Loucy (cell line): ENCODE measurements around the gene CD58.
"Not testable (repeated sequence)": the region's sequence is repeated elsewhere in the genome, so short reads cannot be mapped to it uniquely, and the experiment has no call there.

Source experiments
- CTCF ChIP-seq: fragments of 200-600 bp; sonication (generic); conservative IDR thresholded peaks from 2 replicates; pipeline ENCODE4 v1.5.1; 2014; ENCODE audit warnings: mild to moderate bottlenecking, antibody characterized with exemption, low read length
- EZH2phosphoT487 ChIP-seq: fragments of 200-600 bp; IDR thresholded peaks from 2 replicates; pipeline ENCODE4 v1.6.1; 2018; ENCODE audit warnings: antibody characterized with exemption, mild to moderate bottlenecking, moderate library complexity, borderline replicate concordance

- not testable (repeated sequence) for TF ChIP-seq CTCF, EZH2phosphoT487
These were observed 19.7 kb upstream of the CD58 start for GRCh38 chr1:116590359-116591005.
